NCI-H526 (cell line): Measurements from ENCODE around the gene DDIT3.

Experiments
- DNase-seq, 2 experiments: peaks; one replicate each; lab custom pipeline; 2025; lab: John Stamatoyannopoulos, UW

DDIT3 gene

GRCh38 chr12:57485695-57486094 is 34.6 kb downstream of the DDIT3 start:
- DNase-seq: no peak

GRCh38 chr12:57483466-57483865 is 36.8 kb downstream of the DDIT3 start:
- DNase-seq: no peak

GRCh38 chr12:57481671-57482070 is 38.6 kb downstream of the DDIT3 start:
- DNase-seq: no peak

- no peak for DNase-seq
Observed at GRCh38 chr12:57479376-57480115, 40.8 kb downstream of the DDIT3 start, which contains the start of gene ARHGAP9. Gene ARHGAP9, minus strand, starts transcription at chr12:57479866. Its CDS starts 460 bp downstream, at chr12:57479406.

GRCh38 chr12:57479043-57479375 is 41.3 kb downstream of the DDIT3 start:
- no peak for DNase-seq

GRCh38 chr12:57477710-57478681 is 42.3 kb downstream of the DDIT3 start:
- no peak for DNase-seq

GRCh38 chr12:57476993-57477709 is 43.2 kb downstream of the DDIT3 start:
- no peak for DNase-seq

- peak in 1 of 2 experiments; percentile 34 for DNase-seq
Observed at GRCh38 chr12:57476162-57476992, 43.9 kb downstream of the DDIT3 start.

- peak in 1 of 2 experiments; percentile 61 for DNase-seq
Observed at GRCh38 chr12:57475271-57476161, 44.8 kb downstream of the DDIT3 start.

- DNase-seq: peak in 1 of 2 experiments; percentile 33
Observed at GRCh38 chr12:57474862-57475261, 45.5 kb downstream of the DDIT3 start.

GRCh38 chr12:57474430-57474829 is 45.9 kb downstream of the DDIT3 start:
- DNase-seq: no peak

- no peak for DNase-seq
Observed at GRCh38 chr12:57473886-57474285, 46.4 kb downstream of the DDIT3 start.

- DNase-seq: peak in 1 of 2 experiments; percentile 23
Observed at GRCh38 chr12:57473392-57473791, 46.9 kb downstream of the DDIT3 start.

- no peak for DNase-seq
Observed at GRCh38 chr12:57472391-57472790, 47.9 kb downstream of the DDIT3 start.

GRCh38 chr12:57471661-57472060 is 48.7 kb downstream of the DDIT3 start:
- no peak for DNase-seq

GRCh38 chr12:57470970-57471656 is 49.2 kb downstream of the DDIT3 start:
- DNase-seq: no peak

- no peak for DNase-seq
Observed at GRCh38 chr12:57470286-57470969, 49.9 kb downstream of the DDIT3 start.

- DNase-seq: no peak
Observed at GRCh38 chr12:57469296-57470164, 50.8 kb downstream of the DDIT3 start.
